HepG2 (cell line): Measurements from ENCODE around the gene GZMH. TPM values are rescaled to one million over a fixed set of nuclear protein-coding genes. Genes with fewer than 3 reads are reported as not detected.

Source experiments
- ATAC-seq: fragments of 200-7000 bp; cut with Tn5 transposase; 3 replicates; pipeline ENCODE4 v1.9.1; 2020; ENCODE audit warnings: mild to moderate bottlenecking, moderate library complexity
- BruUV-seq: library from RNA; stranded (reverse); fragments of 400-500 nt; replicated peaks from 2 replicates; lab custom pipeline; 2021; lab: Mats Ljungman, UMichigan
- CTCF ChIA-PET: fragments of 300-600 bp; formaldehyde crosslinking; extraction: SDS; loops from one replicate; lab custom pipeline; 2021; ENCODE audit warnings: low total read pairs, inconsistent platforms, low intra/inter-chr PET ratio; lab: Yijun Ruan, JAX
- POLR2A ChIA-PET: fragments of 350-600 bp; sonication (Branson Sonifier 250); formaldehyde crosslinking; loops from one replicate; lab custom pipeline; 2020; ENCODE audit warnings: antibody characterized with exemption, inconsistent platforms; lab: Yijun Ruan, JAX
- DNase-seq: peaks from one replicate; pipeline ENCODE4 v3.0.0-alpha.2; 2015; ENCODE audit warnings: low spot score
- FAIRE-seq: peaks from 3 replicates; lab custom pipeline; 2011; peaks lifted over from hg19 to GRCh38; lab: Jason Lieb, UNC
- H2AFZ ChIP-seq: one replicate; pipeline ENCODE4 v1.6.1; 2011; ENCODE audit warnings: low read length, inconsistent platforms
- H3K27ac ChIP-seq: fragments of 300-600 bp; 3 replicates; pipeline ENCODE4 v1.8.0; 2011; ENCODE audit warnings: mixed run types, mild to moderate bottlenecking, mixed read lengths, low read length, inconsistent platforms; ENCODE audit not compliant: insufficient read depth; ENCODE audit errors: extremely low read length
- H3K27me3 ChIP-seq, 2 experiments: fragments of 200-600 bp in 1 of 2; 2 replicates in 1 of 2; 3 replicates in 1 of 2; pipeline versions ENCODE4 v1.6.0 to v1.8.0; 2011; ENCODE audit warnings: low read length in 2 of 2, mild to moderate bottlenecking in 2 of 2, moderate library complexity in 2 of 2, inconsistent platforms in 1 of 2; ENCODE audit not compliant: insufficient read depth in 2 of 2, control insufficient read depth in 1 of 2
- H3K36me3 ChIP-seq, 2 experiments: fragments of 200-600 bp in 1 of 2; replicated peaks in 1 of 2; 2 replicates in 1 of 2; 3 replicates in 1 of 2; pipeline versions ENCODE4 v1.5.1 to v1.8.0; 2011; ENCODE audit warnings: low read length in 2 of 2, inconsistent platforms in 1 of 2; ENCODE audit not compliant: insufficient read depth in 2 of 2, control insufficient read depth in 1 of 2
- H3K4me1 ChIP-seq: 2 replicates; pipeline ENCODE4 v1.5.1; 2012; ENCODE audit warnings: low read length, inconsistent platforms; ENCODE audit not compliant: insufficient read depth
- H3K4me2 ChIP-seq: 2 replicates; pipeline ENCODE4 v1.6.0; 2011; ENCODE audit warnings: low read depth, low read length, inconsistent platforms
- H3K4me3 ChIP-seq, 3 experiments: fragments of 200-600 bp in 1 of 3; sonication (generic), shearing (Covaris generic) in 1 of 3; replicated peaks in 1 of 3; 2 replicates each; pipeline ENCODE4 v1.5.1; 2011 to 2016; ENCODE audit warnings: low read length in 3 of 3, inconsistent platforms in 2 of 3, low read depth in 2 of 3, mild to moderate bottlenecking in 2 of 3, control low read depth in 1 of 3, mixed read lengths in 1 of 3; ENCODE audit not compliant: insufficient read depth in 1 of 3
- H3K79me2 ChIP-seq: one replicate; pipeline ENCODE4 v1.6.1; 2011; ENCODE audit warnings: low read length, inconsistent platforms; ENCODE audit not compliant: insufficient read depth
- H3K9ac ChIP-seq: 2 replicates; pipeline ENCODE4 v1.6.0; 2011; ENCODE audit warnings: mild to moderate bottlenecking, low read depth, low read length, inconsistent platforms; ENCODE audit not compliant: insufficient read depth
- H3K9me3 ChIP-seq: 2 replicates; pipeline ENCODE4 v1.5.1; 2012; ENCODE audit warnings: mild to moderate bottlenecking, low read length
- H4K20me1 ChIP-seq: 2 replicates; pipeline ENCODE4 v1.6.0; 2011; ENCODE audit warnings: inconsistent platforms, mild to moderate bottlenecking, low read length, moderate library complexity; ENCODE audit not compliant: insufficient read depth
- DPF2 ChIP-seq: sonication (generic); formaldehyde crosslinking; IDR thresholded peaks from 2 replicates; pipeline ENCODE4 v1.4.0; 2020; ENCODE audit warnings: mild to moderate bottlenecking, low read depth, missing genetic modification reagents, borderline replicate concordance
- GATAD2A ChIP-seq: IDR thresholded peaks from 2 replicates; pipeline ENCODE4 v1.6.1; 2016
- HINFP ChIP-seq: sonication (generic); formaldehyde crosslinking; IDR thresholded peaks from 2 replicates; pipeline ENCODE4 v1.4.0; 2020; ENCODE audit warnings: low read depth, mild to moderate bottlenecking, missing genetic modification reagents
- MIER2 ChIP-seq: IDR thresholded peaks from 2 replicates; pipeline ENCODE4 v1.6.1; 2016; ENCODE audit warnings: missing biosample characterization, missing genetic modification reagents
- MTF1 ChIP-seq: sonication (generic); formaldehyde crosslinking; IDR thresholded peaks from 2 replicates; pipeline ENCODE4 v1.5.0; 2020; ENCODE audit warnings: missing genetic modification reagents
- MYNN ChIP-seq: sonication (generic); formaldehyde crosslinking; IDR thresholded peaks from 2 replicates; pipeline ENCODE4 v1.4.0; 2020; ENCODE audit warnings: mild to moderate bottlenecking, low read depth, missing genetic modification reagents
- NCOR1 ChIP-seq: fragments of 200-600 bp; sonication (generic); IDR thresholded peaks from 2 replicates; pipeline ENCODE4 v1.7.0; 2017; ENCODE audit warnings: antibody characterized with exemption, low read length, borderline replicate concordance
- PRDM4 ChIP-seq: sonication (generic); formaldehyde crosslinking; IDR thresholded peaks from 2 replicates; pipeline ENCODE4 v1.9.0; 2021; ENCODE audit warnings: missing genetic modification reagents, borderline replicate concordance
- SALL1 ChIP-seq: sonication (generic); formaldehyde crosslinking; IDR thresholded peaks from 2 replicates; pipeline ENCODE4 v1.8.0; 2022; ENCODE audit warnings: mild to moderate bottlenecking, missing genetic modification reagents
- TP53 ChIP-seq: sonication (generic); formaldehyde crosslinking; conservative IDR thresholded peaks from 2 replicates; pipeline ENCODE4 v1.4.0; 2020; ENCODE audit warnings: missing genetic modification reagents
- ZNF550 ChIP-seq: sonication (generic); formaldehyde crosslinking; IDR thresholded peaks from 2 replicates; pipeline ENCODE4 v1.4.0; 2020; ENCODE audit warnings: mild to moderate bottlenecking, missing genetic modification reagents, borderline replicate concordance
- ZNF574 ChIP-seq: sonication (generic); formaldehyde crosslinking; IDR thresholded peaks from 2 replicates; pipeline ENCODE4 v1.4.0; 2020; ENCODE audit warnings: missing genetic modification reagents
- WGBS: methylation state at CpG from one replicate; pipeline ENCODE4 v1.1.6; 2017; ENCODE audit warnings: low lambda C conversion rate; 5-methylcytosine and 5-hydroxymethylcytosine counted together
- in situ Hi-C: cut with HindIII; loops from 2 replicates; pipeline ENCODE4 v1.10.0; 2017; ENCODE audit warnings: low pct_unique_long_range_greater_than_20kb; ENCODE audit not compliant: extremely low pct_ligation_motif_present
- intact Hi-C: fragments of 100-400 bp; cut with micrococcal nuclease; formaldehyde crosslinking; loops from one replicate; pipeline ENCODE4 v1.10.0; 2022; ENCODE audit not compliant: unreplicated experiment
- polyA plus RNA-seq, 8 experiments: library from polyadenylated mRNA; depleted of rRNA in 3 of 8; stranded (reverse) in 7 of 8; unstranded in 1 of 8; fragments of >200 nt; fragmentation: Illumina TruSeq in 4 of 8; extraction: Trizol in 4 of 8; gene quantifications; 2 replicates each; pipeline versions ENCODE4 v1.2.1 to v1.2.3, GENCODE V29; 2011 to 2016; ENCODE audit warnings: low read depth in 4 of 8, missing spikeins in 1 of 8, mixed read lengths in 1 of 8; ENCODE audit not compliant: insufficient read depth in 1 of 8
- total RNA-seq, 5 experiments: library from RNA; depleted of rRNA; stranded (reverse); fragments of >200 nt; fragmentation: Illumina TruSeq; extraction: Trizol; gene quantifications; 2 replicates each; pipeline ENCODE4 v1.2.3, GENCODE V29; 2016; ENCODE audit warnings: low read depth in 1 of 5

Gene GZMH
- total and polyA plus RNA-seq, 2 of the 13 experiments (the other 11 are each of a cell fraction or from before 2014, with no cell fraction given): 0.08 TPM; not detected in 1

GRCh38 chr14:24633353-24633752, 23.9 kb upstream of the GZMH start:
- no TSS peak for BruUV-seq
- Histone ChIP-seq H3K36me3 (no peaks in the 10 kb centered on the region), H2AFZ (no peak overlapping the region), H3K9ac (no peak overlapping the region), H3K4me2 (no peak overlapping the region), H4K20me1 (no peaks in the 10 kb centered on the region), H3K9me3 (no peaks in the 10 kb centered on the region), H3K4me1 (no peaks in the 10 kb centered on the region), H3K27ac (no peak overlapping the region), H3K27me3 (no peaks in the 10 kb centered on the region), H3K4me3 (no peak overlapping the region), H3K79me2 (no peaks in the 10 kb centered on the region)
- in situ Hi-C loops: no loop called here
- ChIA-PET POLR2A (no interaction called here), CTCF (no interaction called here)
- FAIRE-seq (no peak), DNase-seq (no peak), ATAC-seq (no peak)
- WGBS: 3% methylated on average over 1 of the region's 1 CpG
- no peak for TF ChIP-seq ZNF550 (CRISPR knock-in tag)
- no peak for TF ChIP-seq DPF2 (CRISPR knock-in tag)
- TF ChIP-seq MYNN (CRISPR knock-in tag): no peak
- no peak for TF ChIP-seq NCOR1
- no peak for TF ChIP-seq MTF1
- no peak for TF ChIP-seq MIER2 (CRISPR knock-in tag)
- no peak for TF ChIP-seq ZNF574
- no peak for TF ChIP-seq TP53 (CRISPR knock-in tag)
- no peak for TF ChIP-seq HINFP
- TF ChIP-seq SALL1: no peak
- no peak for TF ChIP-seq GATAD2A (CRISPR knock-in tag)
- no peak for TF ChIP-seq PRDM4 (CRISPR knock-in tag)
- intact Hi-C loops: no loop called here
